SK-N-SH treated with all-trans-retinoic acid at 6 μM for 48 hours (cell line): Measurements from ENCODE around the gene COPE.

ENCODE experiments used
- OSR1 ChIP-seq: fragments of 250-450 bp; sonication (Bioruptor Pico); IDR thresholded peaks from 2 replicates; pipeline ENCODE4 v1.8.0; 2022; ENCODE audit warnings: moderate library complexity, mild to moderate bottlenecking, inconsistent platforms
- TSHZ2 ChIP-seq: fragments of 250-450 bp; sonication (Bioruptor Pico); IDR thresholded peaks from 2 replicates; pipeline ENCODE4 v1.5.0; 2020; ENCODE audit warnings: mild to moderate bottlenecking, moderate library complexity
- ZFP30 ChIP-seq: fragments of 450-650 bp; formaldehyde crosslinking; IDR thresholded peaks from 2 replicates; pipeline ENCODE4 v1.5.0; 2022; ENCODE audit warnings: mild to moderate bottlenecking, moderate library complexity
- ZNF565 ChIP-seq: fragments of 450-650 bp; formaldehyde crosslinking; conservative IDR thresholded peaks from 2 replicates; pipeline ENCODE4 v1.5.0; 2020; ENCODE audit warnings: low read depth, mild to moderate bottlenecking, moderate library complexity
- TF ChIP-seq, protein P1 (sequence below): fragments of 250-450 bp; sonication (Bioruptor Pico); IDR thresholded peaks from 2 replicates; pipeline ENCODE4 v1.8.0; 2020; ENCODE audit warnings: mild to moderate bottlenecking, moderate library complexity, borderline replicate concordance

- TF ChIP-seq ZFP30 (CRISPR knock-in tag) (no peak), TSHZ2 (CRISPR knock-in tag) (no peak), ZNF565 (no peak), OSR1 (CRISPR knock-in tag) (no peak)
- TF ChIP-seq, protein P1, sequence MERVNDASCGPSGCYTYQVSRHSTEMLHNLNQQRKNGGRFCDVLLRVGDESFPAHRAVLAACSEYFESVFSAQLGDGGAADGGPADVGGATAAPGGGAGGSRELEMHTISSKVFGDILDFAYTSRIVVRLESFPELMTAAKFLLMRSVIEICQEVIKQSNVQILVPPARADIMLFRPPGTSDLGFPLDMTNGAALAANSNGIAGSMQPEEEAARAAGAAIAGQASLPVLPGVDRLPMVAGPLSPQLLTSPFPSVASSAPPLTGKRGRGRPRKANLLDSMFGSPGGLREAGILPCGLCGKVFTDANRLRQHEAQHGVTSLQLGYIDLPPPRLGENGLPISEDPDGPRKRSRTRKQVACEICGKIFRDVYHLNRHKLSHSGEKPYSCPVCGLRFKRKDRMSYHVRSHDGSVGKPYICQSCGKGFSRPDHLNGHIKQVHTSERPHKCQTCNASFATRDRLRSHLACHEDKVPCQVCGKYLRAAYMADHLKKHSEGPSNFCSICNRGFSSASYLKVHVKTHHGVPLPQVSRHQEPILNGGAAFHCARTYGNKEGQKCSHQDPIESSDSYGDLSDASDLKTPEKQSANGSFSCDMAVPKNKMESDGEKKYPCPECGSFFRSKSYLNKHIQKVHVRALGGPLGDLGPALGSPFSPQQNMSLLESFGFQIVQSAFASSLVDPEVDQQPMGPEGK (CRISPR knock-in tag) = no peak
Measured at GRCh38 chr19:18879579-18880373, 39.4 kb downstream of the COPE start.
